ENCODE data around the gene HID1. TPM values are rescaled to one million over a fixed set of nuclear protein-coding genes. Genes with fewer than 3 reads are reported as not detected.

HID1 gene
- total RNA-seq, 1 experiment from 2014 or later: 12.7 TPM

- H3K27ac Mint-ChIP-seq: no peak overlapping the region
- Histone ChIP-seq H3K9me3 (ENCODE audit: control insufficient read depth, low read depth, low read length) (no peaks in the 10 kb centered on the region), H3K18ac (ENCODE audit: insufficient read length, low read depth, low read length) (no peak overlapping the region), H3K14ac (ENCODE audit: insufficient read depth, low read length) (no peak overlapping the region), H4K91ac (ENCODE audit: insufficient read length, low read depth, low read length) (no peak overlapping the region), H3T11ph (ENCODE audit: low read length) (no peak overlapping the region), H2BK15ac (ENCODE audit: low read depth, low read length) (no peak overlapping the region), H3K9ac (ENCODE audit: extremely low read depth, insufficient read length, low read length) (no peak overlapping the region), H3K4ac (ENCODE audit: low read depth, low read length) (no peak overlapping the region), H3K27me3 (ENCODE audit: insufficient read depth, low read length) (peaks cover 28% of the 10 kb centered on the region), H3K4me2 (ENCODE audit: insufficient read depth, insufficient read length, low read length) (no peak overlapping the region), H3K27ac (ENCODE audit: insufficient read length, low read depth, low read length) (no peak overlapping the region), H4K20me1 (ENCODE audit: control insufficient read depth, insufficient read depth, insufficient read length) (no peaks in the 10 kb centered on the region), H3K23me2 (ENCODE audit: insufficient read length, low read depth, low read length, poor library complexity, severe bottlenecking) (peaks cover 5% of the 10 kb centered on the region), H2AK5ac (ENCODE audit: insufficient read length, low read length) (no peak overlapping the region), H3K23ac (ENCODE audit: insufficient read length, low read depth, low read length) (no peak overlapping the region), H2BK120ac (ENCODE audit: low read depth, low read length, poor library complexity, severe bottlenecking) (no peak overlapping the region), H2BK12ac (ENCODE audit: insufficient read length, low read depth, low read length) (no peak overlapping the region), H2BK5ac (ENCODE audit: insufficient read length, low read length) (no peak overlapping the region), H3K4me1 (ENCODE audit: insufficient read depth, low read length) (no peaks in the 10 kb centered on the region), H2BK20ac (ENCODE audit: low read depth, low read length, poor library complexity, severe bottlenecking) (no peak overlapping the region), H3K79me2 (ENCODE audit: insufficient read depth, low read length) (no peaks in the 10 kb centered on the region), H3K79me1 (ENCODE audit: insufficient read depth, low read depth, low read length, poor library complexity, severe bottlenecking) (no peaks in the 10 kb centered on the region), H3K56ac (ENCODE audit: insufficient read length, low read depth, low read length) (no peak overlapping the region), H2AFZ (ENCODE audit: low read length) (no peak overlapping the region), H4K8ac (replicated peaks; ENCODE audit: insufficient read length, low read depth, low read length) (no peak overlapping the region), H4K5ac (ENCODE audit: insufficient read length, low read depth, low read length) (no peak overlapping the region)
- no CpG with 5 or more reads among the region's 27 CpGs for WGBS (ENCODE audit: extremely low coverage, insufficient read length, low lambda C conversion rate)
- no peaks in the 10 kb centered on the region; a peak in 1 of 7 replicates for H3K36me3 Mint-ChIP-seq (ENCODE audit: insufficient read depth in 1 of 3, low read depth in 3 of 3)
- H3K4me1 Mint-ChIP-seq: peaks cover 18 to 42% of the 10 kb centered on the region in 2 experiments
- TF ChIP-seq CTCF (conservative IDR thresholded peaks at IDR 0.05): no peak
- peak; percentile 43 for DNase-seq
- peaks cover 54% of the 10 kb centered on the region for H3K27me3 Mint-ChIP-seq (ENCODE audit: low read depth)
- peaks cover 0 to 2% of the 10 kb centered on the region in 2 experiments; a peak in 1 of 5 replicates for H3K9me3 Mint-ChIP-seq
- H3K4me3 Mint-ChIP-seq: no peak overlapping the region
These were observed 52.3 kb downstream of the HID1 start for GRCh38 chr17:74920306-74920620.

Measured in H9 (cell line).